Measurements from ENCODE around the gene MAMDC2. TPM values are rescaled to one million over a fixed set of nuclear protein-coding genes. Genes with fewer than 3 reads are reported as not detected.
"Not testable (repeated sequence)": the region's sequence is repeated elsewhere in the genome, so short reads cannot be mapped to it uniquely, and the experiment has no call there.

MAMDC2 gene
- total RNA-seq, 4 donors from 2014 or later: 4.9 to 9.9 (median 8.7) TPM

DNA sequence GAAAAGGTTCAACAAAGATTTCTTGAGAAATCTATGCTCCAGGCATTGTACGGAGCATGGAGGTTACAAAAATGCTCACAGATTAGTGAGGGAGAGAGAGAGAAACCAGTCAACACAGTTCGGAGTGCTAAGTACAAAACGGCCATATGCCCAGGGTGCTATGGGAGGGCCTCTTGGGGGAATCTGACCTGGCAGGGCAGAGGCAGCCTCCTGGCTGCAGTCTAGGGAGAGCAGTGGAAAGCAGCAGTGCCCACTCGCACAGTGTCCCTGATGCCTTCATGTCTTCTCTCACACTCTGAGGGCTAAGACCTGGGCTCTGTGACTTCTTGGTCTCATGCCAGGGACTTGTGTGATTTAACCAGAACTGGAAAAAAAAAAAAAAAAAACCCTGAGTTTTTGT lies 185.4 kb downstream of the MAMDC2 start:
- intact Hi-C loops (cut with DNase I; ENCODE audit: low total_unique reads): loop anchor here (1.0 kb wide), 1 partner anchor 257 kb away; no protein-coding TSS in a partner anchor
- Histone ChIP-seq H3K27ac (peak overlapping the region in 2 of 4 donors; percentile 7 to 39), H3K4me3 (no peak overlapping the region), H3K36me3 (no peaks in the 10 kb centered on the region), H3K4me1 (peaks cover 16 to 17% of the 10 kb centered on the region in 2 donors), H3K9me3 (no peaks in the 10 kb centered on the region), H3K27me3 (no peaks in the 10 kb centered on the region)
- in situ Hi-C loops (cut with MboI; ENCODE audit: low sequenced_read_pairs in 4 of 4): loop anchor here in 2 of 4 donors (10.0 to 25.0 kb wide), 4 partner anchors 117 to 442 kb away; no protein-coding TSS in a partner anchor
- TF ChIP-seq POLR2A (IDR thresholded peaks at IDR 0.05): no peak
- TF ChIP-seq, protein P1, sequence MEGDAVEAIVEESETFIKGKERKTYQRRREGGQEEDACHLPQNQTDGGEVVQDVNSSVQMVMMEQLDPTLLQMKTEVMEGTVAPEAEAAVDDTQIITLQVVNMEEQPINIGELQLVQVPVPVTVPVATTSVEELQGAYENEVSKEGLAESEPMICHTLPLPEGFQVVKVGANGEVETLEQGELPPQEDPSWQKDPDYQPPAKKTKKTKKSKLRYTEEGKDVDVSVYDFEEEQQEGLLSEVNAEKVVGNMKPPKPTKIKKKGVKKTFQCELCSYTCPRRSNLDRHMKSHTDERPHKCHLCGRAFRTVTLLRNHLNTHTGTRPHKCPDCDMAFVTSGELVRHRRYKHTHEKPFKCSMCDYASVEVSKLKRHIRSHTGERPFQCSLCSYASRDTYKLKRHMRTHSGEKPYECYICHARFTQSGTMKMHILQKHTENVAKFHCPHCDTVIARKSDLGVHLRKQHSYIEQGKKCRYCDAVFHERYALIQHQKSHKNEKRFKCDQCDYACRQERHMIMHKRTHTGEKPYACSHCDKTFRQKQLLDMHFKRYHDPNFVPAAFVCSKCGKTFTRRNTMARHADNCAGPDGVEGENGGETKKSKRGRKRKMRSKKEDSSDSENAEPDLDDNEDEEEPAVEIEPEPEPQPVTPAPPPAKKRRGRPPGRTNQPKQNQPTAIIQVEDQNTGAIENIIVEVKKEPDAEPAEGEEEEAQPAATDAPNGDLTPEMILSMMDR (IDR thresholded peaks at IDR 0.05 in 4 of 5, conservative IDR thresholded peaks at IDR 0.05 in 1 of 5): no peak
- peak; percentile 52 to 56 for ATAC-seq
- DNase-seq: no peak

DNA sequence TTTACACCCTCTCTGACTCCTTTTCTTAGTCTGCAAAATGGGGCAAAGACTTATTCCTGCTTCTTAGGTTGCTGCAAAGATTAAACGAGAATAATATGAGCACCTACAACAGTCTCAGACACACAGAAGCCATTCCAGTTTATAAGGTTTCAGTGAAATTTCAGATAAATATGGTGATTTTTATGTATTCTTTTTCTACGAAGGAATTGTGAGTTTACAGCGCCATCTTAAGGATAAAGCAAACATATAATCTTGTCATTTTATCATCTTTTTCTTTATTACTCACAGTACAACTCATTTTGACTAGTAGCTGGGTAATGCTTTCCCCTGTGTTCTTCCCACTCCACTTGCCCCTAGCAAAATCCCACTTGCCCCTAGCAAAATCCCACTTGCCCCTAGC lies 185.9 kb downstream of the MAMDC2 start:
- in situ Hi-C loops (cut with MboI; ENCODE audit: low sequenced_read_pairs in 4 of 4) (loop anchor here in 2 of 4 donors (10.0 to 25.0 kb wide), 4 partner anchors 117 to 442 kb away; no protein-coding TSS in a partner anchor), intact Hi-C loops (cut with DNase I; ENCODE audit: low total_unique reads) (loop anchor here (1.0 kb wide), 1 partner anchor 257 kb away; no protein-coding TSS in a partner anchor)
- no peaks in the 10 kb centered on the region for H3K36me3 ChIP-seq
- ATAC-seq (no peak), DNase-seq (no peak)
- H3K4me1 ChIP-seq: peaks cover 16 to 17% of the 10 kb centered on the region in 2 donors
- H3K4me3 ChIP-seq: no peak overlapping the region
- H3K27me3 ChIP-seq: no peaks in the 10 kb centered on the region
- TF ChIP-seq POLR2A (IDR thresholded peaks at IDR 0.05): no peak
- TF ChIP-seq, protein P1 (IDR thresholded peaks at IDR 0.05 in 4 of 5, conservative IDR thresholded peaks at IDR 0.05 in 1 of 5): peak in 3 of 5 experiments; percentile 25 to 28 (median 28)
- no peaks in the 10 kb centered on the region for H3K9me3 ChIP-seq
- peak overlapping the region in 1 of 4 donors; percentile 39 for H3K27ac ChIP-seq

- in situ Hi-C loops (cut with MboI; ENCODE audit: low sequenced_read_pairs in 4 of 4): loop anchor here in 2 of 4 donors (25.0 kb wide), 3 partner anchors 120 to 445 kb away; no protein-coding TSS in a partner anchor
- Histone ChIP-seq H3K27ac (no peak overlapping the region), H3K27me3 (no peaks in the 10 kb centered on the region), H3K9me3 (no peaks in the 10 kb centered on the region), H3K4me3 (no peak overlapping the region), H3K4me1 (peaks cover 16 to 17% of the 10 kb centered on the region in 2 donors), H3K36me3 (no peaks in the 10 kb centered on the region)
- TF ChIP-seq POLR2A (IDR thresholded peaks at IDR 0.05): no peak
- TF ChIP-seq, protein P1 (IDR thresholded peaks at IDR 0.05 in 4 of 5, conservative IDR thresholded peaks at IDR 0.05 in 1 of 5): no peak
- intact Hi-C loops (cut with DNase I; ENCODE audit: low total_unique reads): no loop called here
- DNase-seq (no peak), ATAC-seq (no peak)
Measured at GRCh38 chr9:70232476-70232875, 188.8 kb downstream of the MAMDC2 start.

DNA sequence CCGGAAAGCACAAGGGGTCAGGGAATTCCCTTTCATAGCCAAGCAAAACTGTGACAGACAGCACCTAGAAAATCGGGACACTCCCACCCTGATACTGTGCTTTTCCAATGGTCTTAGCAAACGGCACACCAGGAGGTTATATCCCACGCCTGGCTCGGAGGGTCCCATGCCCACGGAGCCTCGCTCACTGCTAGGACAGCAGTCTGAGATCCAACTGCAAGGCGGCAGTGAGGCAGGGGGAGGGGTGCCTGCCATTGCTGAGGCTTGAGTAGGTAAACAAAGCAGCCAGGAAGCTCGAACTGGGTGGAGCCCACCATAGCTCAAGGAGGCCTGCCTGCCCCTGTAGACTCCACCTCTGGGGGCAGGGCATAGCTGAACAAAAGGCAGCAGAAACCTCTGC lies 190.6 kb downstream of the MAMDC2 start:
- H3K9me3 ChIP-seq; intact Hi-C loops (cut with DNase I; ENCODE audit: low total_unique reads); H3K27ac ChIP-seq; H3K27me3 ChIP-seq; DNase-seq; H3K36me3 ChIP-seq; H3K4me1 ChIP-seq; ATAC-seq; H3K4me3 ChIP-seq: not testable (repeated sequence)
- in situ Hi-C loops (cut with MboI; ENCODE audit: low sequenced_read_pairs in 4 of 4): loop anchor here in 2 of 4 donors (25.0 kb wide), 3 partner anchors 122 to 447 kb away; no protein-coding TSS in a partner anchor

DNA sequence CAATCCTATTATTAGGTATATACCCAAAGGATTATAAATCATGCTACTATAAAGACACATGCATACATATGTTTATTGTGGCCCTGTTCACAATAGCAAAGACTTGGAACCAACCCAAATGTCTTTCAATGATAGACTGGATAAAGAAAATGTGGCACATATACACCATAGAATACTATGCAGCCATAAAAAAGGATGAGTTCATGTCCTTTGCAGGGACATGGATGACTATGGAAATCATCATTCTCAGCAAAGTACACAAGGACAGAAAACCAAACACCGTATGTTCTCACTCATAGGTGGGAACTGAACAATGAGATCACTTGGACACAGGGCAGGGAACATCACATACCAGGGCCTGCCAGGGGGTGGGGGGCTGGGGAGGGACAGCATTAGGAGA lies 202.3 kb downstream of the MAMDC2 start:
- H3K4me3 ChIP-seq; ATAC-seq; H3K27ac ChIP-seq; H3K36me3 ChIP-seq; H3K4me1 ChIP-seq; H3K27me3 ChIP-seq; intact Hi-C loops (cut with DNase I; ENCODE audit: low total_unique reads); DNase-seq; H3K9me3 ChIP-seq: not testable (repeated sequence)
- in situ Hi-C loops (cut with MboI; ENCODE audit: low sequenced_read_pairs in 4 of 4): loop anchor here in 2 of 4 donors (25.0 kb wide), 3 partner anchors 134 to 459 kb away; no protein-coding TSS in a partner anchor

All from gastrocnemius medialis (tissue), 4 donors.